ENCODE results near the gene ELAC1. TPM values are rescaled to one million over a fixed set of nuclear protein-coding genes. Genes with fewer than 3 reads are reported as not detected.
"Not testable (repeated sequence)": the region's sequence is repeated elsewhere in the genome, so short reads cannot be mapped to it uniquely, and the experiment has no call there.

Gene ELAC1
- polyA plus RNA-seq (ENCODE audit: insufficient read length) = 18.4 TPM
- long read RNA-seq, donor 1, transcript ELAC1-201 (4 exons, 2,235 nt) = major isoform, 6 of 7 reads
- long read RNA-seq, donor 1, partial matches to known transcripts = 0 of 7 reads
- long read RNA-seq, donor 1, other reads (novel, unspliced or antisense) = 0 of 7 reads
- long read RNA-seq, donor 2, partial matches to known transcripts = 0 of 4 reads
- long read RNA-seq, donor 2, other reads (novel, unspliced or antisense) = 0 of 4 reads
- long read RNA-seq, donor 3, transcript ELAC1-201 (4 exons, 2,235 nt) = major isoform, 5 of 11 reads
- long read RNA-seq, donor 3, partial matches to known transcripts = 0 of 11 reads
- long read RNA-seq, donor 3, other reads (novel, unspliced or antisense) = 0 of 11 reads
- long read RNA-seq, donor 4, partial matches to known transcripts = 0 of 2 reads
- long read RNA-seq, donor 4, other reads (novel, unspliced or antisense) = 0 of 2 reads
- long read RNA-seq, donor 5, transcript ELAC1-201 (4 exons, 2,235 nt) = major isoform, 5 of 11 reads
- long read RNA-seq, donor 5, partial matches to known transcripts = 0 of 11 reads
- long read RNA-seq, donor 5, other reads (novel, unspliced or antisense) = 0 of 11 reads
- long read RNA-seq, donor 6, partial matches to known transcripts = 0 of 7 reads
- long read RNA-seq, donor 6, other reads (novel, unspliced or antisense) = 0 of 7 reads
- long read RNA-seq, donor 7, transcript ELAC1-201 (4 exons, 2,235 nt) = major isoform, 7 of 12 reads
- long read RNA-seq, donor 7, partial matches to known transcripts = 0 of 12 reads
- long read RNA-seq, donor 7, other reads (novel, unspliced or antisense) = 0 of 12 reads
- long read RNA-seq, donor 8, partial matches to known transcripts = 0 of 1 reads
- long read RNA-seq, donor 8, other reads (novel, unspliced or antisense) = 0 of 1 reads

GRCh38 chr18:50967714-50968661 is at the start of gene ELAC1:
ELAC1 (plus strand) TSS chr18:50968040; CDS start chr18:50974405, 6,365 bp downstream.
- DNase-seq = peak; percentile 71

GRCh38 chr18:50918153-50918552 is 49.7 kb upstream of the ELAC1 start:
- DNase-seq = no peak

GRCh38 chr18:50924372-50924771 is 43.5 kb upstream of the ELAC1 start:
- DNase-seq = no peak

- DNase-seq = no peak
Observed at GRCh38 chr18:50926521-50926920, 41.3 kb upstream of the ELAC1 start.

GRCh38 chr18:50928551-50928950 is 39.3 kb upstream of the ELAC1 start:
- no peak for DNase-seq

- DNase-seq = no peak
Observed at GRCh38 chr18:50933684-50934083, 34.2 kb upstream of the ELAC1 start.

GRCh38 chr18:50934545-50935211 is 33.2 kb upstream of the ELAC1 start:
- no peak for DNase-seq

- DNase-seq = no peak
Observed at GRCh38 chr18:50935493-50936191, 32.2 kb upstream of the ELAC1 start.

GRCh38 chr18:50937183-50937582 is 30.7 kb upstream of the ELAC1 start:
- no peak for DNase-seq

GRCh38 chr18:50938912-50939311 is 28.9 kb upstream of the ELAC1 start:
- DNase-seq = no peak

GRCh38 chr18:50944245-50944932 is 23.5 kb upstream of the ELAC1 start:
- no peak for DNase-seq

GRCh38 chr18:50945918-50946317 is 21.9 kb upstream of the ELAC1 start:
- DNase-seq = not testable (repeated sequence)

- DNase-seq = no peak
Observed at GRCh38 chr18:50947899-50948298, 19.9 kb upstream of the ELAC1 start.

- DNase-seq = no peak
Observed at GRCh38 chr18:50949185-50949584, 18.7 kb upstream of the ELAC1 start.

- DNase-seq = no peak
Observed at GRCh38 chr18:50950626-50951025, 17.2 kb upstream of the ELAC1 start.

- no peak for DNase-seq
Observed at GRCh38 chr18:50953822-50954221, 14.0 kb upstream of the ELAC1 start.

GRCh38 chr18:50955253-50955652 is 12.6 kb upstream of the ELAC1 start:
- DNase-seq = no peak

- DNase-seq = no peak
Observed at GRCh38 chr18:50956116-50956515, 11.7 kb upstream of the ELAC1 start.

- DNase-seq = no peak
Observed at GRCh38 chr18:50961974-50962373, 5.9 kb upstream of the ELAC1 start.

- no peak for DNase-seq
Observed at GRCh38 chr18:50969448-50969847, 1.6 kb downstream of the ELAC1 start.

Measured in left kidney (tissue), 8 donors.